Heart left ventricle (tissue), 13 donors: Measurements from ENCODE around the gene GLB1L.

Source experiments
- POLR2A ChIP-seq, 2 donors: fragments of 450-650 bp; IDR thresholded peaks; one replicate each; pipeline ENCODE4 v1.6.1; 2017; ENCODE audit warnings: antibody characterized with exemption in 2 of 2, mild to moderate bottlenecking in 2 of 2, moderate library complexity in 2 of 2
- TF ChIP-seq, protein P1 (sequence below), 12 donors: fragments of 200-600 bp; sonication (generic) in 4 of 12; IDR thresholded peaks; one replicate each; pipeline versions ENCODE4 v1.5.0 to v1.8.0; 2018 to 2022; ENCODE audit warnings: antibody characterized with exemption in 12 of 12, mild to moderate bottlenecking in 5 of 12
- donor health status: ischemic (EF 13 %, LVEDD 7.1; RV severe dilation, severe dysfunction).
- donor health status: DM: no; HTN: yes; CAD: no.
- donor health status: DM: no; HTN: no; CAD: no.
- donor health status: ischemic (EF 25% LVEDD 6.9; RV normal size, moderate dysfunction).
- donor health status: ischemic (EF 25% LVEDD 5.7; RV mildly dilated, moderate dysfunction).
- donor health status: ischemic (EF 35%, LVEDD 5.7; RV mildly dilated, moderate dysfunction).
- donor health status: nonischemic (EF 11% LVEDD 7.7; RV severe dilation, severe dysfunction).
- donor health status: DM: yes; HTN: yes; CAD: no.
- donor health status: PGD.
- donor health status: ischemic (EF 29% LVEDD 5.4; RV normal size, mild dysfunction).
- donor health status: nonischemic (EF 23%, LVEDD 6.1; RV moderate dilation, normal function).

DNA sequence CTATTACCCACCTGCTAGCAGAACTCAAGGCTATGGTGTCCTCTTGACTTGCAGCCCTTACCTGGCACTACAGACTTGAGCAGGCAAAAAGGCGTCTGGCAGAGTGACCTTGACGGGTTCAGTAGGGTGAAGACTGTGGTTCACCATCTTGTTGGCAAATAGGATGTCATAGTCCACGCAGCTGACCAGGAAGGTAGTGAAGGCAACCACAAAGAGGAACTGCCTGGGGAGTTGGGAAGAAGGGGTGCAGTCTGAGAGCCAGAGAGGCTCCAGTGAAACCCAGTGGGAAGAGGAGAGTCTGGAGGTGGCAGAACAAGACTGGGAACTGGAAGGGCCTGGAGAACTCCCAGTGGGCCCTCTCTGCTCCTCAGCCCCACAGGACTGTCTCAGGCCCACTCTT is 19.9 kb downstream of the GLB1L start:
- TF ChIP-seq, protein P1, sequence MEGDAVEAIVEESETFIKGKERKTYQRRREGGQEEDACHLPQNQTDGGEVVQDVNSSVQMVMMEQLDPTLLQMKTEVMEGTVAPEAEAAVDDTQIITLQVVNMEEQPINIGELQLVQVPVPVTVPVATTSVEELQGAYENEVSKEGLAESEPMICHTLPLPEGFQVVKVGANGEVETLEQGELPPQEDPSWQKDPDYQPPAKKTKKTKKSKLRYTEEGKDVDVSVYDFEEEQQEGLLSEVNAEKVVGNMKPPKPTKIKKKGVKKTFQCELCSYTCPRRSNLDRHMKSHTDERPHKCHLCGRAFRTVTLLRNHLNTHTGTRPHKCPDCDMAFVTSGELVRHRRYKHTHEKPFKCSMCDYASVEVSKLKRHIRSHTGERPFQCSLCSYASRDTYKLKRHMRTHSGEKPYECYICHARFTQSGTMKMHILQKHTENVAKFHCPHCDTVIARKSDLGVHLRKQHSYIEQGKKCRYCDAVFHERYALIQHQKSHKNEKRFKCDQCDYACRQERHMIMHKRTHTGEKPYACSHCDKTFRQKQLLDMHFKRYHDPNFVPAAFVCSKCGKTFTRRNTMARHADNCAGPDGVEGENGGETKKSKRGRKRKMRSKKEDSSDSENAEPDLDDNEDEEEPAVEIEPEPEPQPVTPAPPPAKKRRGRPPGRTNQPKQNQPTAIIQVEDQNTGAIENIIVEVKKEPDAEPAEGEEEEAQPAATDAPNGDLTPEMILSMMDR (IDR thresholded peaks at IDR 0.05), result no peak
- no peak for TF ChIP-seq POLR2A (IDR thresholded peaks at IDR 0.05)
